Vagina (tissue), 2 donors: ENCODE data around the gene ASPG.

Experiments
- POLR2A ChIP-seq, 2 donors: fragments of 450-650 bp; IDR thresholded peaks; one replicate each; pipeline ENCODE4 v1.6.1; 2017; ENCODE audit warnings: antibody characterized with exemption in 2 of 2, mild to moderate bottlenecking in 2 of 2, moderate library complexity in 2 of 2
- TF ChIP-seq, protein P1 (sequence below), 3 experiments: fragments of 450-650 bp in 2 of 3; fragments of 200-600 bp in 1 of 3; sonication (generic) in 1 of 3; IDR thresholded peaks; one replicate each; pipeline ENCODE4 v1.5.1; 2017 to 2019; ENCODE audit warnings: antibody characterized with exemption in 3 of 3, mild to moderate bottlenecking in 2 of 3, moderate library complexity in 2 of 3

DNA sequence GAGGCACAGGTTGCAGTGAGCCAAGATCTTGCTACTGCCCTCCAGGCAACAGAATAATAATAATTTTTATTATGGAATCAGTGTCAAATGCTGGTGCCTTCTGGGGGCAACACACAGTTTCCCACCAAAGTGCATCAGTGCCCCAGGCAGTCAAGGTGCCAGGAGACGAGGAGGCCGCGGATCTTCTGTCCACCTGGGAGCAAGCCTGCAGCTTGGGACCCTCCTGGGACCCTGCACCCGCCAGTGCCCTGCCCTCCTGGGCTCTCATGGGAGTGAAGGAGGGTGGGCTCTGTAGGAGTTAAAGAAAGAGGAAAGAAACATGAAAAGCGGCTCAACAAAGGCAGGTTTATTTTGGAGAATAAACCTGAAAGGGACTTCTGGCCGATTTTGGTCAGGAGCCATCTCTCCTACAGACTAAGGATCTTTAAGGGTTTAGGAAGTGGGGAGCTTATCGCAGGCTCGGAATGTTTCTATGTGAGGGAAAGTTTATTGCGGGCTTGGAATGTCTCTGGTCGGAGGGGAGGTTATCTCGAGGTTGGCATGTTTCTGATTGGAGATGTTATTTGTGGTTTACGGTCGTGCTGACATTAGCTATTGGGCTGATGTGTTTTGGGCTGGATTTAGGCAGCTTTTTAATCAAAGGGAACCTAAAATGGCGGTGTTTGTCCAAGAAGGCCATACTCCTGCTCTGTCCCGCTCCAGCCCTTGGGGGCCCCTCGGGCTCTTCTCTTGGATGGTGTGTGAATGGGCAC lies 1.1 kb upstream of the ASPG start:
- TF ChIP-seq POLR2A (IDR thresholded peaks at IDR 0.05), result no peak
- TF ChIP-seq, protein P1, sequence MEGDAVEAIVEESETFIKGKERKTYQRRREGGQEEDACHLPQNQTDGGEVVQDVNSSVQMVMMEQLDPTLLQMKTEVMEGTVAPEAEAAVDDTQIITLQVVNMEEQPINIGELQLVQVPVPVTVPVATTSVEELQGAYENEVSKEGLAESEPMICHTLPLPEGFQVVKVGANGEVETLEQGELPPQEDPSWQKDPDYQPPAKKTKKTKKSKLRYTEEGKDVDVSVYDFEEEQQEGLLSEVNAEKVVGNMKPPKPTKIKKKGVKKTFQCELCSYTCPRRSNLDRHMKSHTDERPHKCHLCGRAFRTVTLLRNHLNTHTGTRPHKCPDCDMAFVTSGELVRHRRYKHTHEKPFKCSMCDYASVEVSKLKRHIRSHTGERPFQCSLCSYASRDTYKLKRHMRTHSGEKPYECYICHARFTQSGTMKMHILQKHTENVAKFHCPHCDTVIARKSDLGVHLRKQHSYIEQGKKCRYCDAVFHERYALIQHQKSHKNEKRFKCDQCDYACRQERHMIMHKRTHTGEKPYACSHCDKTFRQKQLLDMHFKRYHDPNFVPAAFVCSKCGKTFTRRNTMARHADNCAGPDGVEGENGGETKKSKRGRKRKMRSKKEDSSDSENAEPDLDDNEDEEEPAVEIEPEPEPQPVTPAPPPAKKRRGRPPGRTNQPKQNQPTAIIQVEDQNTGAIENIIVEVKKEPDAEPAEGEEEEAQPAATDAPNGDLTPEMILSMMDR (IDR thresholded peaks at IDR 0.05), result no peak
